K562 (cell line): ENCODE data around the gene GARRE1.

ENCODE experiments used
- BRD4 ChIP-seq: fragments of 200-600 bp; sonication (generic); IDR thresholded peaks from 2 replicates; pipeline ENCODE4 v1.6.1; 2017; ENCODE audit warnings: inconsistent platforms
- EWSR1 ChIP-seq: fragments of 450-650 bp; IDR thresholded peaks from 2 replicates; pipeline ENCODE4 v1.6.1; 2018; ENCODE audit warnings: borderline replicate concordance, mild to moderate bottlenecking, low read depth, moderate library complexity; ENCODE audit not compliant: partially characterized antibody
- EZH2 ChIP-seq: IDR thresholded peaks from 2 replicates; pipeline ENCODE4 v1.6.1; 2012; ENCODE audit warnings: low read depth, mild to moderate bottlenecking, inconsistent platforms, low read length, borderline replicate concordance
- TF ChIP-seq, protein P1 (sequence below): fragments of 250-450 bp; sonication (Bioruptor Pico); IDR thresholded peaks from 2 replicates; pipeline ENCODE4 v1.8.0; 2021; ENCODE audit warnings: borderline replicate concordance, mild to moderate bottlenecking, moderate library complexity; ENCODE audit not compliant: poor library complexity, severe bottlenecking

DNA sequence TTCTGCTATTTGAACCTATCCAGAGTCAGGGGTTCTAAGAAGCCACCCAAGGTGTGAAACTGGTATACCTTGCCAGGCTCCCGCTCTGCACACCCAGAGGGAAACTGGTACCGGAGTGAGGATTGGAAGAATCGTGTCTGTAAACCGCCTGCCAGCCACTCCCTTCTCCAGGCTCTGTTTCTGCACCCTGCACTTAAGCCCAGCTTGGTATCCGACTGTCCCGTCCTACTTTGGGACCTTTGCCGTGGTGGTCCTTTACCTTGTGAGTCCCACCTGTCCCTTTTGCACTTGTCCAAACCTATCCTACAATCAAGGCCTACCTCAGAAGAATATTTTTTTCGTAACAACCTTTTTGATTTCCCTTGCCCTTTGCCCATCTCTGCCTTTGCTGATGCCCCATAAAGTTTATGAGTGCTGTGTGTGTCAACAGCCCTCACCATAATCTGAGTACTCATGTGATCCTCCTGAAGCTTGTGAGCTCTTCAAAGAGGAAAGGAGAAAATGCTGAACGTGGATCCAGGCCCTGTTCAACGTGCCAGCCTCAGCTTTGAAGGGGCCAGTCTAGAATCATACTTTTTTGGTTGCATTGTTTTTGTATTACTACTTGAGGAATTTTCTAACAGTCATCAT lies 44.7 kb downstream of the GARRE1 start:
- TF ChIP-seq EZH2 (no peak), BRD4 (no peak), EWSR1 (no peak)
- TF ChIP-seq, protein P1, sequence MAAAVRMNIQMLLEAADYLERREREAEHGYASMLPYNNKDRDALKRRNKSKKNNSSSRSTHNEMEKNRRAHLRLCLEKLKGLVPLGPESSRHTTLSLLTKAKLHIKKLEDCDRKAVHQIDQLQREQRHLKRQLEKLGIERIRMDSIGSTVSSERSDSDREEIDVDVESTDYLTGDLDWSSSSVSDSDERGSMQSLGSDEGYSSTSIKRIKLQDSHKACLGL, result no peak
